Lower leg skin (tissue), 4 donors: Measurements from ENCODE around the gene FBN1. TPM values are rescaled to one million over a fixed set of nuclear protein-coding genes. Genes with fewer than 3 reads are reported as not detected.

ENCODE experiments used
- DNase-seq, 2 donors: peaks; one replicate each; pipeline ENCODE4 v3.0.0-alpha.2; 2019; ENCODE audit warnings: low spot score in 2 of 2
- H3K4me3 ChIP-seq: fragments of 200-600 bp; sonication (generic); 2 replicates; pipeline ENCODE4 v1.5.1; 2017; ENCODE audit warnings: mild to moderate bottlenecking, low read depth; ENCODE audit not compliant: poor library complexity, severe bottlenecking
- POLR2A ChIP-seq, 2 donors: fragments of 450-650 bp; IDR thresholded peaks; one replicate each; pipeline ENCODE4 v1.6.1; 2016 to 2017; ENCODE audit warnings: antibody characterized with exemption in 2 of 2, mild to moderate bottlenecking in 1 of 2, moderate library complexity in 1 of 2
- WGBS, 2 donors: methylation state at CpG; one replicate each; pipeline ENCODE4 v1.1.5; 2018; 5-methylcytosine and 5-hydroxymethylcytosine counted together
- intact Hi-C: fragments of 100-400 bp; cut with DNase I; formaldehyde crosslinking; loops from one replicate; pipeline ENCODE4 v1.15.0; 2023; ENCODE audit warnings: low total_unique reads
- total RNA-seq, 4 donors: library from RNA; depleted of rRNA; stranded (reverse); fragments of >200 nt; gene quantifications; one replicate each; pipeline ENCODE4 v1.1.0, GENCODE V29; 2016
- TF ChIP-seq, protein P1 (sequence below), 3 donors: fragments of 450-650 bp; IDR thresholded peaks; one replicate each; pipeline ENCODE4 v1.5.1; 2016; ENCODE audit warnings: antibody characterized with exemption in 3 of 3, mild to moderate bottlenecking in 3 of 3, moderate library complexity in 2 of 3

Gene FBN1
- total RNA-seq, 4 donors from 2014 or later, result 15.0 to 59.3 (median 24.0) TPM

DNA sequence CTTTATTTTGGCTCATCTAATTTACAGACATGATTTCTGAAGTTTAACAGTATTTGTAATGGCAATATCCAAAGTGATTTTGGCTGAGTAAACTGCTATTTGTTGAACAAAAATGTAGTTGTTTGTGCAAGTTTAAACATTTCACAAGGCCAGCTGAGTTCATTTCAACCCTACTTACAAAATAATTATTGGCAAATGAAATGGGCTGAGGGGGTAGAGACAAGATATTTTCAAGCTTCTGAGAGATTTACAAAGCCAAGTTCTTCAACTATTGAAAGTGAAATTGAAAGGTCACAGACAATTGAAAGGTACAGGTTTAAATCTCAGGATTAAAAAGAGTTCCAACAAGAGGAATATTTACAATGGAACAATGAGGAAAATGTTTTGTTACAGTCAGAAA, 237.2 kb downstream of the FBN1 start:
- H3K4me3 ChIP-seq, result no peak overlapping the region
- DNase-seq, result no peak
- intact Hi-C loops, result no loop called here
- TF ChIP-seq POLR2A (IDR thresholded peaks at IDR 0.05), result no peak
- TF ChIP-seq, protein P1, sequence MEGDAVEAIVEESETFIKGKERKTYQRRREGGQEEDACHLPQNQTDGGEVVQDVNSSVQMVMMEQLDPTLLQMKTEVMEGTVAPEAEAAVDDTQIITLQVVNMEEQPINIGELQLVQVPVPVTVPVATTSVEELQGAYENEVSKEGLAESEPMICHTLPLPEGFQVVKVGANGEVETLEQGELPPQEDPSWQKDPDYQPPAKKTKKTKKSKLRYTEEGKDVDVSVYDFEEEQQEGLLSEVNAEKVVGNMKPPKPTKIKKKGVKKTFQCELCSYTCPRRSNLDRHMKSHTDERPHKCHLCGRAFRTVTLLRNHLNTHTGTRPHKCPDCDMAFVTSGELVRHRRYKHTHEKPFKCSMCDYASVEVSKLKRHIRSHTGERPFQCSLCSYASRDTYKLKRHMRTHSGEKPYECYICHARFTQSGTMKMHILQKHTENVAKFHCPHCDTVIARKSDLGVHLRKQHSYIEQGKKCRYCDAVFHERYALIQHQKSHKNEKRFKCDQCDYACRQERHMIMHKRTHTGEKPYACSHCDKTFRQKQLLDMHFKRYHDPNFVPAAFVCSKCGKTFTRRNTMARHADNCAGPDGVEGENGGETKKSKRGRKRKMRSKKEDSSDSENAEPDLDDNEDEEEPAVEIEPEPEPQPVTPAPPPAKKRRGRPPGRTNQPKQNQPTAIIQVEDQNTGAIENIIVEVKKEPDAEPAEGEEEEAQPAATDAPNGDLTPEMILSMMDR (IDR thresholded peaks at IDR 0.05), result no peak

DNA sequence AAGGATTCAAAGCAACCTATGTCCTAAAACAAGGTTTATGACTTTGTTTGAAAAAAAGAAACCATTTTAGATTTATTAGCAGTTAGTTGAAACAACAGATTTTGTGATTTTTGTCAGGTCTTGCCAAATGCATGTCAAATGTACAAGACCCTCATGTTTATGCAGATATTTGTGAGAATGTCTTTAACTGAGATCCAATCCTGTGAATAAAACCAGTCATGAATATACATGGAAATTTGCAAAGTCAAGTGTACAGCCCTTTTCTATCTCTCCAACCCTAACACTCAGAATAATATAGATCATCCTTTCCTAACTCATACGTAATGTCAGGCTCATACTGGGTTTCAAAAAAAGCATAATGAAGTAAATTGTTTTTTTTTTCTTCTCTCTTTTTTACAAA, 237.9 kb downstream of the FBN1 start:
- TF ChIP-seq, protein P1 (IDR thresholded peaks at IDR 0.05), result no peak
- TF ChIP-seq POLR2A (IDR thresholded peaks at IDR 0.05), result no peak
- intact Hi-C loops, result no loop called here
- DNase-seq, result no peak
- no peak overlapping the region for H3K4me3 ChIP-seq
- 68 to 71% methylated on average over 1 of the region's 1 CpG for WGBS, 2 donors

DNA sequence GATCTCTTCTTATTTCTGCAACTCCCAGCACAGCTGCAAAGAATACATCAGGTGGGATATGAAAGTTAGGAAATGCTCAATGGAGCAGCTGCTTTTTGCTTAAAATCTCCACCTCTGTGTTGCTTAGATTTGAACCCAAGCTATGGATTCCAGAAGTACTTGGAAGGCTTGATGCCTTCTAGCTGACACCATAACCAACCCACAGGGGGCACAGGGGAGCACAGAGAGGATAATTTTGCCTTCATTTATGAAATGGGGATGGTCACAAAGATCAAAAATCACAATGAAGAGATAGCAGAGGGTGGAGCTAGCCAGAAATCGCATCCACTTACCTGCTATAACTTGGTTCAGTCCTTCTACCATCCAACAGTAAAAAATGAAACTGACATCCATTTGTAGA, 238.6 kb downstream of the FBN1 start:
- no peak for TF ChIP-seq POLR2A (IDR thresholded peaks at IDR 0.05)
- TF ChIP-seq, protein P1 (IDR thresholded peaks at IDR 0.05), result no peak
- 97% methylated on average over 1 of the region's 1 CpG for WGBS, 2 donors
- H3K4me3 ChIP-seq, result no peak overlapping the region
- DNase-seq, result no peak
- intact Hi-C loops, result no loop called here

DNA sequence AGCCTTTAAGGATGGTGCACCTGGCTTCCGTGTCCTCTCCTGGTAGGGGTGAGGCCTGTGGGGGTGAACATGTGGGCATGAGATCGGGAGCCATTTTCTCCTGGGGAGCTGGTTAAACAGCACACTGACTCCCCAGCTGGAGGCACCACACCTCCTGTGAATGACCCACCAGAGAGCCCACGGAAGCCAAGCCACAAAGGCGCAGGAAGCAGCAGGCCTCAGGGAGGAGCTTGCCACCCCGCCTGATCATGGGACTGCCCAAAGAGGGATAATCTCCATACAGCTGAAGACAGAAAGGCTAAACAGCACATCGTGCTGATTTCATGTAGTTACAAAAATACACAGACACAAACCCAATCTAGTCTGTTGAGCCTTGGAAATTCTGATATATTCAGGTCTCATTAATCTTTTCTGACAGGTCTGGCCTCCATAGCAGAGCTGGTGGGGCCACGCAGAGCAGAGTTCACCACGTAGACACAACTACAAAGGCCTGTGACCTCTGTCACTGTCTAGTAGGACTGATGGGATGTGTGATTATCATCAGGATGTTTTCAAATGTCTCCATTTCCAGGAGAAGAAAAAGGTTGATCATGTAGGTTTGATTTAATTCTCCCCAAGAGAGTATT, 239.1 kb downstream of the FBN1 start:
- 74 to 84% methylated on average over 8 of the region's 8 CpGs for WGBS, 2 donors
- TF ChIP-seq, protein P1 (IDR thresholded peaks at IDR 0.05), result no peak
- no peak for TF ChIP-seq POLR2A (IDR thresholded peaks at IDR 0.05)
- peak in 1 of 2 donors; percentile 37 for DNase-seq
- H3K4me3 ChIP-seq, result no peak overlapping the region
- intact Hi-C loops, result no loop called here

DNA sequence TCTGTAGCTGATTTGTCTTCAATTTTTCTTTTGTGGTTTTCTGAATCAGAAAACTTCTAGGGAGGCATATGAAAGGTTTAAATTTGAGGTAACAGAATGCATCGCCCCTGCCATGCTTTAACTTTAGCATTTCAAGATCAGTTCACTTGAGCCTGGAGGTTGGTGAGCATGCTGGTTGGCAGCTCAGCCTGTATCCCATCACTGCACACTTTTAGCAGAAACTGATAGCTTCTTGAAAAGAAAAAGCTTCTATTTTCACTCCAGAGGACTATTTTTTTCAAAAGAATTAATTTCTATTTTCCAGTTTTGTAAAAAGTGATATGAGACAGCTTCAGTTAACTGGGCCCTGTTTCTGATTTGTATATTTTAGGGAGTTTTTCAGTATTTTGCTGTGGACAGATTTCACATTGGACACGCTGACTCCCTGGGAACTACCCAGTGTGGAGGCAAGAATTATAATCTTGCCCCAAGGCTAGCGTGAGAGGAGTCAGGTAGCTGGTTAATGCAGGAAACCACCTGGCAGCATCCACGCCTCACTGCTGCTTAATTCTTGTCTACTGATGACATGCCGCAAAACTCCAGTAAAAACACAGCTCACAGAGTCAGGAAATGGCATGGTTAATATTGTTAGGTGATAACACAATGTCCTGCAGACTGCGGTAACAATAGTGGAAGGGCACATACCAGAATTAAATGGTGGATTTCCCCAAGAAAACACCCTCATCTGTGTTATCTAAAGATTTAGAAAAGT, 242.9 kb downstream of the FBN1 start:
- TF ChIP-seq, protein P1 (IDR thresholded peaks at IDR 0.05), result no peak
- no peak for TF ChIP-seq POLR2A (IDR thresholded peaks at IDR 0.05)
- WGBS, 2 donors, result 56 to 76% methylated on average over 6 of the region's 6 CpGs
- intact Hi-C loops, result no loop called here
- H3K4me3 ChIP-seq, result no peak overlapping the region
- DNase-seq, result peak in 1 of 2 donors; percentile 52
